Posterior vena cava (tissue), 2 donors: ENCODE data around the gene CRYZL1. TPM values are rescaled to one million over a fixed set of nuclear protein-coding genes. Genes with fewer than 3 reads are reported as not detected.
"Not testable (repeated sequence)": the region's sequence is repeated elsewhere in the genome, so short reads cannot be mapped to it uniquely, and the experiment has no call there.

Source experiments
- DNase-seq: peaks from one replicate; pipeline ENCODE4 v3.0.0-alpha.2; 2020; ENCODE audit warnings: low spot score
- intact Hi-C, 2 donors: fragments of 100-400 bp; cut with DNase I; formaldehyde crosslinking; loops; one replicate each; pipeline versions ENCODE4 v1.14.1 to v1.14.2; 2022 to 2023
- long read RNA-seq, 2 donors: library from polyadenylated mRNA; unstranded; transcript quantifications; one replicate each; pipeline ENCODE4 v2.0.0, GENCODE V29; 2020 to 2021
- total RNA-seq, 2 donors: library from RNA; stranded (reverse); fragmentation: NEBNext Ultra II Directional; extraction: Animal tissue kit (Norgen Biotek cat#: 25700); gene quantifications; one replicate each; pipeline ENCODE4 v1.2.1, GENCODE V29; 2021
- donor health status: DM: yes; HTN: yes; CAD: no.
- donor health status: DM: yes; HTN: yes; CAD: no.

The CRYZL1 gene
- 10 to 100 TPM; 38.7 to 40.4 TPM for total RNA-seq
- long read RNA-seq, donor 1, transcript CRYZL1-204 (13 exons, 1,617 nt) = major isoform, 14 of 30 reads
- long read RNA-seq, donor 1, partial matches to known transcripts = 1 of 30 reads
- long read RNA-seq, donor 1, other reads (novel, unspliced or antisense) = 11 of 30 reads
- long read RNA-seq, donor 2, transcript CRYZL1-204 (13 exons, 1,617 nt) = major isoform, 93 of 166 reads
- long read RNA-seq, donor 2, transcript CRYZL1-203 (13 exons, 1,482 nt) = minor isoform, 14 of 166 reads
- long read RNA-seq, donor 2, partial matches to known transcripts = 7 of 166 reads
- long read RNA-seq, donor 2, other reads (novel, unspliced or antisense) = 48 of 166 reads

- intact Hi-C loops = loop anchor here (10.0 kb wide), 2 partner anchors 253 to 263 kb away; no protein-coding TSS in a partner anchor
- DNase-seq = peak; percentile 100
Observed at GRCh38 chr21:33641352-33642026, at the start of gene CRYZL1. CRYZL1 (minus strand) TSS chr21:33641741; CDS start chr21:33631551, 10,190 bp downstream.

GRCh38 chr21:33690874-33691273, 49.3 kb upstream of the CRYZL1 start:
- intact Hi-C loops = no loop called here
- no peak for DNase-seq

GRCh38 chr21:33688353-33688752, 46.8 kb upstream of the CRYZL1 start:
- intact Hi-C loops = no loop called here
- no peak for DNase-seq

GRCh38 chr21:33687634-33688033, 46.1 kb upstream of the CRYZL1 start:
- DNase-seq = no peak
- intact Hi-C loops = no loop called here

- intact Hi-C loops = no loop called here
- no peak for DNase-seq
Observed at GRCh38 chr21:33686386-33686785, 44.8 kb upstream of the CRYZL1 start.

- intact Hi-C loops = no loop called here
- DNase-seq = no peak
Observed at GRCh38 chr21:33685613-33686197, 44.2 kb upstream of the CRYZL1 start.

GRCh38 chr21:33684923-33685560, 43.5 kb upstream of the CRYZL1 start:
- intact Hi-C loops = no loop called here
- DNase-seq = no peak

- DNase-seq = no peak
- intact Hi-C loops = no loop called here
Observed at GRCh38 chr21:33684068-33684467, 42.5 kb upstream of the CRYZL1 start.

GRCh38 chr21:33682992-33683627, 41.6 kb upstream of the CRYZL1 start:
- no peak for DNase-seq
- intact Hi-C loops = no loop called here

- DNase-seq = no peak
- intact Hi-C loops = no loop called here
Observed at GRCh38 chr21:33680870-33681269, 39.3 kb upstream of the CRYZL1 start.

GRCh38 chr21:33677450-33677849, 35.9 kb upstream of the CRYZL1 start:
- DNase-seq = no peak
- intact Hi-C loops = no loop called here

- DNase-seq, intact Hi-C loops: not testable (repeated sequence)
Observed at GRCh38 chr21:33676666-33677065, 35.1 kb upstream of the CRYZL1 start.

- intact Hi-C loops = no loop called here
Observed at GRCh38 chr21:33674226-33674625, 32.7 kb upstream of the CRYZL1 start.

GRCh38 chr21:33673473-33673872, 31.9 kb upstream of the CRYZL1 start:
- DNase-seq = no peak
- intact Hi-C loops = no loop called here

More at GRCh38 chr21:33674226-33674625, 32.7 kb upstream of the CRYZL1 start:
- no peak for DNase-seq

- intact Hi-C loops = no loop called here
- DNase-seq = no peak
Observed at GRCh38 chr21:33670076-33670978, 28.8 kb upstream of the CRYZL1 start.

GRCh38 chr21:33668620-33669019, 27.1 kb upstream of the CRYZL1 start:
- no peak for DNase-seq
- intact Hi-C loops = no loop called here

- DNase-seq = no peak
- intact Hi-C loops = no loop called here
Observed at GRCh38 chr21:33668180-33668579, 26.6 kb upstream of the CRYZL1 start.

GRCh38 chr21:33667636-33668035, 26.1 kb upstream of the CRYZL1 start:
- no peak for DNase-seq
- intact Hi-C loops = no loop called here

GRCh38 chr21:33666153-33666552, 24.6 kb upstream of the CRYZL1 start:
- no peak for DNase-seq
- intact Hi-C loops = no loop called here
